HPDE6-E6E7 (cell line): Measurements from ENCODE around the gene DIPK1B.

Source experiments
- DNase-seq: peaks from one replicate; pipeline ENCODE4 v3.0.0; 2011; ENCODE audit warnings: missing footprints; ENCODE audit errors: extremely low spot score

The DIPK1B gene

GRCh38 chr9:136711751-136712689 lies at the start of gene DIPK1B:
DIPK1B (plus strand) TSS chr9:136712572; CDS start chr9:136712666, 94 bp downstream.
- DNase-seq, result no peak

- no peak for DNase-seq
Measured at GRCh38 chr9:136662656-136663581, 49.5 kb upstream of the DIPK1B start, which contains the start of gene EGFL7. EGFL7 (plus strand) TSS chr9:136662916; CDS start chr9:136668283, 5,367 bp downstream.

GRCh38 chr9:136664000-136664915 lies 48.1 kb upstream of the DIPK1B start:
- DNase-seq, result no peak

- DNase-seq, result no peak
Measured at GRCh38 chr9:136665111-136665703, 47.2 kb upstream of the DIPK1B start.

- DNase-seq, result no peak
Measured at GRCh38 chr9:136665704-136666371, 46.5 kb upstream of the DIPK1B start.

- no peak for DNase-seq
Measured at GRCh38 chr9:136666372-136667213, 45.8 kb upstream of the DIPK1B start.

- no peak for DNase-seq
Measured at GRCh38 chr9:136667214-136667939, 45.0 kb upstream of the DIPK1B start.

- no peak for DNase-seq
Measured at GRCh38 chr9:136667940-136668760, 44.2 kb upstream of the DIPK1B start.

- DNase-seq, result no peak
Measured at GRCh38 chr9:136668983-136669790, 43.2 kb upstream of the DIPK1B start.

- no peak for DNase-seq
Measured at GRCh38 chr9:136669791-136670464, 42.4 kb upstream of the DIPK1B start.

- DNase-seq, result no peak
Measured at GRCh38 chr9:136670576-136671253, 41.7 kb upstream of the DIPK1B start.

- no peak for DNase-seq
Measured at GRCh38 chr9:136671254-136671614, 41.1 kb upstream of the DIPK1B start.

- no peak for DNase-seq
Measured at GRCh38 chr9:136671646-136672430, 40.5 kb upstream of the DIPK1B start.

- no peak for DNase-seq
Measured at GRCh38 chr9:136672431-136673087, 39.8 kb upstream of the DIPK1B start.
